Panc1 (cell line): ENCODE measurements around the gene PTGFR. TPM values are rescaled to one million over a fixed set of nuclear protein-coding genes. Genes with fewer than 3 reads are reported as not detected.

Source experiments
- ATAC-seq: fragments of 200-7000 bp; cut with Tn5 transposase; 2 replicates; pipeline ENCODE4 v1.9.1; 2020; ENCODE audit warnings: mild to moderate bottlenecking, moderate library complexity
- BruUV-seq: library from RNA; stranded (reverse); fragments of 400-500 nt; replicated peaks from 2 replicates; lab custom pipeline; 2021; lab: Mats Ljungman, UMichigan
- CTCF ChIA-PET: fragments of 300-600 bp; sonication (Branson Sonifier 250); formaldehyde crosslinking; loops from one replicate; lab custom pipeline; 2022; ENCODE audit warnings: antibody characterized with exemption; lab: Charles Lee
- POLR2A ChIA-PET: fragments of 300-600 bp; sonication (Branson Sonifier 250); formaldehyde crosslinking; loops from one replicate; lab custom pipeline; 2022; ENCODE audit warnings: antibody characterized with exemption; lab: Charles Lee
- DNase-seq: peaks from one replicate; pipeline ENCODE4 v3.0.0-alpha.2; 2010; ENCODE audit warnings: low read depth, low spot score
- H3K27ac ChIP-seq: 2 replicates; pipeline ENCODE4 v1.5.1; 2011; ENCODE audit warnings: mild to moderate bottlenecking, low read length, inconsistent platforms
- H3K27me3 ChIP-seq: fragments of 200-500 bp; sonication (Bioruptor generic); 2 replicates; pipeline ENCODE4 v1.6.0; 2014; ENCODE audit warnings: low read length, inconsistent platforms; ENCODE audit not compliant: control insufficient read depth, insufficient read depth
- H3K36me3 ChIP-seq: fragments of 200-500 bp; sonication (Bioruptor generic); 2 replicates; pipeline ENCODE4 v1.5.1; 2014; ENCODE audit warnings: inconsistent platforms, mild to moderate bottlenecking, low read length, moderate library complexity; ENCODE audit not compliant: control insufficient read depth, insufficient read depth
- H3K4me1 ChIP-seq: 2 replicates; pipeline ENCODE4 v1.5.1; 2011; ENCODE audit warnings: inconsistent platforms, mild to moderate bottlenecking, low read length, moderate library complexity; ENCODE audit not compliant: control insufficient read depth, insufficient read depth
- H3K4me3 ChIP-seq, 2 experiments: 2 replicates each; pipeline ENCODE4 v1.5.1; 2011 to 2012; ENCODE audit warnings: low read depth in 2 of 2, low read length in 2 of 2, mild to moderate bottlenecking in 2 of 2, inconsistent platforms in 1 of 2, moderate library complexity in 1 of 2
- H3K9me3 ChIP-seq: fragments of 200-500 bp; sonication (Bioruptor generic); 2 replicates; pipeline ENCODE4 v1.5.1; 2014; ENCODE audit warnings: low read depth, mild to moderate bottlenecking, inconsistent platforms, low read length, moderate library complexity; ENCODE audit not compliant: control insufficient read depth, insufficient read depth
- POLR2AphosphoS5 ChIP-seq: IDR thresholded peaks from 2 replicates; pipeline ENCODE4 v1.6.1; 2012; ENCODE audit warnings: mild to moderate bottlenecking, low read depth, low read length, moderate library complexity
- REST ChIP-seq, 2 experiments: IDR thresholded peaks; 2 replicates each; pipeline ENCODE4 v1.6.1; 2011 to 2012; ENCODE audit warnings: low read depth in 2 of 2, control low read depth in 1 of 2, low read length in 1 of 2, mild to moderate bottlenecking in 1 of 2, moderate library complexity in 1 of 2; ENCODE audit not compliant: insufficient read depth in 1 of 2
- SIN3A ChIP-seq: IDR thresholded peaks from 2 replicates; pipeline ENCODE4 v1.6.1; 2012; ENCODE audit warnings: low read depth, mild to moderate bottlenecking, low read length, moderate library complexity, borderline replicate concordance; ENCODE audit not compliant: insufficient read depth
- TCF7L2 ChIP-seq: IDR thresholded peaks from 2 replicates; pipeline ENCODE4 v1.6.1; 2011; ENCODE audit warnings: mild to moderate bottlenecking, low read depth, low read length, inconsistent platforms
- in situ Hi-C: cut with HindIII; loops from 2 replicates; pipeline ENCODE4 v1.10.0; 2016; ENCODE audit warnings: low sequenced_read_pairs, low pct_unique_long_range_greater_than_20kb
- intact Hi-C: fragments of 100-400 bp; cut with micrococcal nuclease; formaldehyde crosslinking; loops from one replicate; pipeline ENCODE4 v1.10.0; 2022; ENCODE audit not compliant: unreplicated experiment
- total RNA-seq: library from RNA; stranded (reverse); gene quantifications from one replicate; pipeline ENCODE4 v1.2.1, GENCODE V29; 2021; ENCODE audit not compliant: unreplicated experiment
- TF ChIP-seq, protein P1 (sequence below): fragments of 450-650 bp; IDR thresholded peaks from 2 replicates; pipeline ENCODE4 v1.5.1; 2017; ENCODE audit warnings: mild to moderate bottlenecking

Gene PTGFR
- total RNA-seq, 1 experiment from 2014 or later: not detected

GRCh38 chr1:78586572-78586971 is 95.8 kb downstream of the PTGFR start:
- DNase-seq: no peak
- BruUV-seq: no TSS peak
- POLR2A ChIA-PET: no interaction called here

GRCh38 chr1:78587211-78587610 is 96.4 kb downstream of the PTGFR start:
- POLR2A ChIA-PET: no interaction called here
- DNase-seq: no peak
- TF ChIP-seq POLR2AphosphoS5 (no peak), REST (IDR thresholded peaks at IDR 0.05; ENCODE audit: insufficient read depth in 1 of 2, low read depth in 2 of 2, low read length in 1 of 2) (no peak), TCF7L2 (no peak), SIN3A (no peak)
- TF ChIP-seq, protein P1, sequence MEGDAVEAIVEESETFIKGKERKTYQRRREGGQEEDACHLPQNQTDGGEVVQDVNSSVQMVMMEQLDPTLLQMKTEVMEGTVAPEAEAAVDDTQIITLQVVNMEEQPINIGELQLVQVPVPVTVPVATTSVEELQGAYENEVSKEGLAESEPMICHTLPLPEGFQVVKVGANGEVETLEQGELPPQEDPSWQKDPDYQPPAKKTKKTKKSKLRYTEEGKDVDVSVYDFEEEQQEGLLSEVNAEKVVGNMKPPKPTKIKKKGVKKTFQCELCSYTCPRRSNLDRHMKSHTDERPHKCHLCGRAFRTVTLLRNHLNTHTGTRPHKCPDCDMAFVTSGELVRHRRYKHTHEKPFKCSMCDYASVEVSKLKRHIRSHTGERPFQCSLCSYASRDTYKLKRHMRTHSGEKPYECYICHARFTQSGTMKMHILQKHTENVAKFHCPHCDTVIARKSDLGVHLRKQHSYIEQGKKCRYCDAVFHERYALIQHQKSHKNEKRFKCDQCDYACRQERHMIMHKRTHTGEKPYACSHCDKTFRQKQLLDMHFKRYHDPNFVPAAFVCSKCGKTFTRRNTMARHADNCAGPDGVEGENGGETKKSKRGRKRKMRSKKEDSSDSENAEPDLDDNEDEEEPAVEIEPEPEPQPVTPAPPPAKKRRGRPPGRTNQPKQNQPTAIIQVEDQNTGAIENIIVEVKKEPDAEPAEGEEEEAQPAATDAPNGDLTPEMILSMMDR: no peak
- intact Hi-C loops (no loop called here), in situ Hi-C loops (no loop called here)
- Histone ChIP-seq H3K27me3 (no peaks in the 10 kb centered on the region), H3K4me3 (no peak overlapping the region), H3K4me1 (no peaks in the 10 kb centered on the region), H3K9me3 (no peaks in the 10 kb centered on the region), H3K27ac (no peak overlapping the region), H3K36me3 (no peaks in the 10 kb centered on the region)
- no peak for ATAC-seq
- CTCF ChIA-PET: no interaction called here
- BruUV-seq: no TSS peak

More at GRCh38 chr1:78586572-78586971, 95.8 kb downstream of the PTGFR start:
- in situ Hi-C loops: no loop called here
- Histone ChIP-seq H3K27me3 (no peaks in the 10 kb centered on the region), H3K9me3 (no peaks in the 10 kb centered on the region), H3K36me3 (no peaks in the 10 kb centered on the region), H3K27ac (no peak overlapping the region), H3K4me3 (no peak overlapping the region), H3K4me1 (no peaks in the 10 kb centered on the region)
- CTCF ChIA-PET: no interaction called here
- intact Hi-C loops: no loop called here
- ATAC-seq: no peak
- no peak for TF ChIP-seq POLR2AphosphoS5
- no peak for TF ChIP-seq TCF7L2
- TF ChIP-seq, protein P1: no peak
- TF ChIP-seq SIN3A: no peak
- no peak for TF ChIP-seq REST (IDR thresholded peaks at IDR 0.05; ENCODE audit: insufficient read depth in 1 of 2, low read depth in 2 of 2, low read length in 1 of 2)
